M059J (cell line): ENCODE results near the gene TYR. TPM values are rescaled to one million over a fixed set of nuclear protein-coding genes. Genes with fewer than 3 reads are reported as not detected.
"Not testable (repeated sequence)": the region's sequence is repeated elsewhere in the genome, so short reads cannot be mapped to it uniquely, and the experiment has no call there.

Experiments used
- DNase-seq: peaks from one replicate; pipeline ENCODE4 v3.0.0-alpha.2; 2012; ENCODE audit warnings: low read depth
- total RNA-seq: library from RNA; depleted of rRNA; stranded (reverse); fragments of >200 nt; shearing (Covaris generic); gene quantifications from 2 replicates; pipeline ENCODE4 v1.2.3, GENCODE V29; 2014

The TYR gene
- total RNA-seq, 1 experiment from 2014 or later, result not detected

- DNase-seq, result not testable (repeated sequence)
Observed at GRCh38 chr11:89272540-89273088, 94.9 kb downstream of the TYR start.

GRCh38 chr11:89273220-89273619 lies 95.5 kb downstream of the TYR start:
- DNase-seq, result not testable (repeated sequence)

GRCh38 chr11:89275966-89276365 lies 98.3 kb downstream of the TYR start:
- DNase-seq, result no peak

DNA sequence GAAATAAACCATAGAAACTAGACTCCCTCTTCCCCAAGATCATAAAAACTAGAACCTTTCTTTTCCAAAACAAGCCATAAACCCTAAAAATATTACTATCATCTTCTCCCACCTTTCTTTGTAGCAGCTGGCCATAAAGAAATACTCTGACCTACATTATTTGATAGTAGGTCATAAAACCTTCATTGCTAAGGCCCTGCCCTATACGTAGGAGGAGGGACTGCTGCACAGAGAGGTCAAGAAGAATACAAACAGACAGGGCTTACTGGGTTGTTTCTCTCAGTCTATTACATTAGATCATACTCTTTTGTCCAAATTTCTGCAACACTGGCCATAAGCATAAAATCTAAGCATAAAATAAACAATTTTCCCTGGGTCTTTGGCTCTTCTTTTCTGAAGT lies 101.5 kb downstream of the TYR start:
- DNase-seq, result no peak

GRCh38 chr11:89281032-89281677 lies 103.5 kb downstream of the TYR start:
- DNase-seq, result not testable (repeated sequence)

- not testable (repeated sequence) for DNase-seq
Observed at GRCh38 chr11:89286601-89287000, 108.9 kb downstream of the TYR start.

GRCh38 chr11:89288004-89288403 lies 110.3 kb downstream of the TYR start:
- DNase-seq, result not testable (repeated sequence)

DNA sequence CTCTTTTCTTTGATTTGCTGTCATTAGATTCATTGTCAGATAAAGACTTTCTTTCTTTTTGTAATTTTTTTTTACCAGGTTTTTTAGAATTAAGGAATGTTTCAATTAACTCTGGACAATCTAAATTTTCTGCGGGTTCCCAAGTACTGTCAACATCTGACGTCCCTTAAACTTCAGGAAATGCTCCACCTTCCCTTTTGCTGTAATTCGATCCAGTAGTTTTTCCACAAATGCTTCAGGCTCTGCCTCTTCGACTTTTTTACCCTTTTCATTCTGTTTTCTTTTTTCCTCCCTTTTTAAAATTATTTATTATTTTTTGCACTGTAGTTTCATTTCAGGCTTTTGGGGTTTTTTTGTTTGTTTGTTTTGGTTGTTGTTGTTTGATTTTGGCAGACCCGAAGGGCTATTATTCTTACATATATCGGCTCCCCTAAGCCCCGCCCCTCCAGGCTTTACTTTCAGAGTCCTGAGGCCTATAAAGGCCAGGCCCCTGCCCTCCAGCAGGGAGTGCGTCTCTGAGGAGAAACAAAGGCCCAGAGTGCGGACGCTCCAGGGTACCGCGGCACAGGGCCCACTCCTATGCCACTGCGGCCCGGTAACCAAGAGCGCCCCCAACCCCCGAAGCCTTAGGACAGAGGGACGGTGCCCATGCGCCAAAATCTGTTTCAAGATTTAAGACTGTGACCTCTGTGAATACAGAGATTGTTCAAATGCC lies 116.4 kb downstream of the TYR start:
- DNase-seq, result peak; percentile 1

DNA sequence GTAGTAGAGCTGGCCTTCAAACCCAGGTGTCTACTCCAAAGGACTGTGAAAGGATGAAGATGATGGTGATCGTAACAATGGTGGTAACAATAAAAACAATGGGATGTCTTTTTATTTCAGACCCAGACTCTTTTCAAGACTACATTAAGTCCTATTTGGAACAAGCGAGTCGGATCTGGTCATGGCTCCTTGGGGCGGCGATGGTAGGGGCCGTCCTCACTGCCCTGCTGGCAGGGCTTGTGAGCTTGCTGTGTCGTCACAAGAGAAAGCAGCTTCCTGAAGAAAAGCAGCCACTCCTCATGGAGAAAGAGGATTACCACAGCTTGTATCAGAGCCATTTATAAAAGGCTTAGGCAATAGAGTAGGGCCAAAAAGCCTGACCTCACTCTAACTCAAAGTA lies 117.3 kb downstream of the TYR start:
- not testable (repeated sequence) for DNase-seq

- DNase-seq, result not testable (repeated sequence)
Observed at GRCh38 chr11:89303029-89303428, 125.4 kb downstream of the TYR start.

DNA sequence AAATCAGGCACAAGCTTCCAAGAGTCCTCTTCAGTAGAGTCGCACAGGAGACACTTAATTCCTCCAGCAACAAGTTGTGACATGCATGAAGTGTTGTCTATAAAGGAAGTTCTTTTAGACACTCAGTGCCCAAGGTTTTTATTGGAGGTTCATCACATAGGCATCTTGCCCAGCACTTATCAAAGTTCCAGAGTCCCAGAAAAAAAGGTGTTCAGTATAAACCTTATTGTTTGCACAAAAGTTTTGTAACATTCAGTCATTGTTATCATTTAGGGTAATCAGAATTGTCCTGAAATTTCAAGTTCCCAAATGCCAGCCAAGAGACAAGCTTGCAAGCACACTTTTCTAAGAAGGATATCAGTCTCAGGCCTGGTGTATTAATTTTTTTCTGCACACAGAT lies 130.6 kb downstream of the TYR start:
- DNase-seq, result not testable (repeated sequence)

- DNase-seq, result not testable (repeated sequence)
Observed at GRCh38 chr11:89309321-89309985, 131.8 kb downstream of the TYR start.

DNA sequence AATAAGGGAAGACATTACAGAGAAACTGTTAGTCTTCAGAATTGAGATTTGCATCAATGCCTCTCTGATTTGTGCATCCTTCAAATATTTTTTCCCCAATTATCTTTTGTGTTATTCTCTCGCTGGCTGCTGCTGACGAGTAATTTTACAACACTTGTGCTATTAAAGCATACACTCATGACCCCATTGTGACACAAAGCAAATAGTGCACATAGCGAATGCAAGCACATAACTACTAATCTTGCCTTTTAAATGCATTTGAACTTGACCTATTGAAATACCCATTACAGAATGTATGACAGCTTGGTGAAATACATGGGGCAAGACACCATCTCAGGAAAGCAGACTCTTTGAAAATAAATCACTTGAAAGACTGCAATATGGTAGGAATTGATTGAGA lies 132.9 kb downstream of the TYR start:
- not testable (repeated sequence) for DNase-seq

DNA sequence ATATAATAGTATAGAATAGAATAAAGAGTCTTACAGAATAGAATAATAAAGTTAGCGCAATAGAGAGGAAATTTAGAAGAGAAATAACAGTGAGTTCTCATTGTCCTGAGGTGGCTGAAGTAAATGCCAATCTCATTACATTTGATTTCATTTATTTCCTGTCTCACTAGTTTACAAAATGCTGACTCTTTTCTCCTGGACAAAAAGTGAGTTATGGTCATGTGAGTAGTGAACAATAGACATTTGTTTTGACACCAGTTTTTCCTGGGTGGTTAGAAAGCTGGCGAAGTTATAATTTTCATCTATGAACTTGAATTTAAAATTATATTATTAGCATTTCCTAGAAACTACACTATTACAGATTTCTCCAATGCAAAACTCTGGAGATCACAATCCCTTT lies 143.7 kb downstream of the TYR start:
- DNase-seq, result peak; percentile 3

GRCh38 chr11:89327885-89328284 lies 150.2 kb downstream of the TYR start:
- DNase-seq, result peak; percentile 37

- DNase-seq, result not testable (repeated sequence)
Observed at GRCh38 chr11:89331940-89332339, 154.3 kb downstream of the TYR start.

- peak; percentile 35 for DNase-seq
Observed at GRCh38 chr11:89333704-89334103, 156.0 kb downstream of the TYR start.

GRCh38 chr11:89337100-89337650 lies 159.5 kb downstream of the TYR start:
- peak; percentile 26 for DNase-seq

- DNase-seq, result not testable (repeated sequence)
Observed at GRCh38 chr11:89338073-89338472, 160.4 kb downstream of the TYR start.

GRCh38 chr11:89340450-89340849 lies 162.8 kb downstream of the TYR start:
- peak; percentile 8 for DNase-seq

GRCh38 chr11:89342880-89343572 lies 165.4 kb downstream of the TYR start:
- DNase-seq, result not testable (repeated sequence)
